GM19351 (cell line): ENCODE measurements around the gene PIGK.
A peak's percentile ranks its signal among the peaks of the same experiment; 100 is the strongest.

Experiments used
- ATAC-seq: cut with Tn5 transposase; IDR thresholded peaks from one replicate; pipeline ENCODE4 v1.9.1; 2021; ENCODE audit warnings: mild to moderate bottlenecking, moderate library complexity; ENCODE audit not compliant: unreplicated experiment

PIGK gene

DNA sequence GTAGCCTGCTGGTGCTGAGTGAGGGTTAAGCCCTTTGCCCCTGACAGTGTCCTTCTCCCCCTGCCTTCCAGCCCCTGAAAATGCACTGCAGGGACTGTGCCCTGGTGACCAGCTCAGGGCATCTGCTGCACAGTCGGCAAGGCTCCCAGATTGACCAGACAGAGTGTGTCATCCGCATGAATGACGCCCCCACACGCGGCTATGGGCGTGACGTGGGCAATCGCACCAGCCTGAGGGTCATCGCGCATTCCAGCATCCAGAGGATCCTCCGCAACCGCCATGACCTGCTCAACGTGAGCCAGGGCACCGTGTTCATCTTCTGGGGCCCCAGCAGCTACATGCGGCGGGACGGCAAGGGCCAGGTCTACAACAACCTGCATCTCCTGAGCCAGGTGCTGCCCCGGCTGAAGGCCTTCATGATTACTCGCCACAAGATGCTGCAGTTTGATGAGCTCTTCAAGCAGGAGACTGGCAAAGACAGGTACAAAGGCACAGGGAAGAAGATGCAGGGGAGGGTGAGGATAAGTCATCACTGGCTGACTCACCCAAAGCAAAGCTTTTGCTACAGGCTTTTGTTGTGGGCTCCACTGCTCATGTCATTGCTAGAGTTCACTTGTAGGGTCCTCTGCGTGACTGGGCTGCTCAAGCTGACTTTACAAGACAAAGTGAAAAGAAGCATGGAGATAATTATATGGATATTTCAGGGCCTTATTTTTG lies 174.9 kb downstream of the PIGK start:
- ATAC-seq = no peak

DNA sequence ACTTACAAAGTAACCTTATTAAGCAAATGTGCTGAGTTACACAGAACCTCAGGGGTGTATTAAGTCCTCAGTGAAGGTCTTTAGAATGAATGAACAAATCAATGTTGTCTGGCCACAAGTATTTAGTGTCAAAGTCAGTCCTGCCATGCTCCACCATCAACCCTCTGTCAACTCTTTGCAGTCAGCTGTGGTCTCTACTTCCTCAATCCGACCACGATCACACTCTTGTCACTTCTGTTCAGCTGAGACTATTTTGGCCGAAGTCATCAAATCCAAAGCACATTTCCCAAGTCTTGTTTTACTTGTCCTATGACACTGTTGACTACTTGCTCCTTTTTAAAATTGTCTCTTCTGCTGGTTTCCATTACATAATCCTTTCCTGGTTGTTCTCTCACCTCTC lies 178.4 kb downstream of the PIGK start:
- peak; percentile 74 for ATAC-seq

DNA sequence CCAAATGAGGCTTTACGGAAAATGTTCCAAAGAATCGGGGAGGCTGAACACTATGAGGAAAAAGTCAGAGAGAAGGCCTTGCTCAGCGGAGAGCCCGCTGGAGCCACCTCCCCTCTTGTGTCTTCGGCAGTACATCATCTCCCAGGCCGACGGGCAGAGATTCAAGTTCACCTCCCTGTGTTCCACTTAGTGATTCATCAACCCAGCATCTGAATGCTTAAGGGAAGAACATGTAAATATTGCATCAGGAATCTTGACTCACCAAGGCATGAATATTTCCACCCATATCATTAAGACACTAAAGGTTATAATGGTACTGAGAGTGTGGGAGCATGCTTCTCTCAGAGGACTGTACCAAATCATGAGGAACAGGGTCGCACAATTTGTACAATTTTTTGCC lies 179.5 kb downstream of the PIGK start:
- no peak for ATAC-seq

DNA sequence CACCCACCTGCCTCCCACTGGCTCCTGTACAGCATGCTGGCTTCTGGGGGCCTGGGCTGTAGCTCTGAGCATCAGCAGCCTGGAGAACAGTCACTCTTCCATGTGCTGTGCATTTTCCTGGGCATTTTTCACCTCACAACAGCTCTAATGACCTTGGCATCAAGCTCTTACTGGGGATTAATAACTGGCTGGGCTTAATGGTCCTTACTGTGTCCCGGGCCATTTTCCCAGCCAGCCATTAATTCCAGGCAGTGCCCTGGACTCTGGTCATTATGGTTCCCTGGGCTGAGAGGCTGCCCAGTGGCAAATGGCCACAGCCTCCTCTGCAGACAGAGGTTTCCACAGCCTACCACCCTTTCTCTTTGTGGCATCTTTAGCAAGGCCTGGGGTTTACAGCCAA lies 180.1 kb downstream of the PIGK start:
- no peak for ATAC-seq
